ENCODE measurements around the gene CARHSP1.

- TF ChIP-seq SREBF1 (IDR thresholded peaks at IDR 0.05; ENCODE audit: borderline replicate concordance, low read depth, low read length) (no peak), AFF4 (CRISPR knock-in tag; IDR thresholded peaks at IDR 0.05) (no peak), HIVEP1 (CRISPR knock-in tag; IDR thresholded peaks at IDR 0.05) (no peak), NFXL1 (CRISPR knock-in tag; IDR thresholded peaks at IDR 0.05) (no peak), POLR3G (IDR thresholded peaks at IDR 0.05; ENCODE audit: extremely low read depth, insufficient read length, insufficient replicate concordance) (no peak), ATF7 (IDR thresholded peaks at IDR 0.05) (no peak), CHD1 (IDR thresholded peaks at IDR 0.05; ENCODE audit: low read length) (no peak)
These were observed 61.6 kb downstream of the CARHSP1 start for GRCh38 chr16:8807189-8807588.

Data from K562 (cell line).